OCI-M2 (cell line): Measurements from ENCODE around the gene STK39.

Source experiments
- DNase-seq: peaks from one replicate; lab custom pipeline; 2025; ENCODE audit not compliant: unreplicated experiment; lab: John Stamatoyannopoulos, UW

The STK39 gene

DNA sequence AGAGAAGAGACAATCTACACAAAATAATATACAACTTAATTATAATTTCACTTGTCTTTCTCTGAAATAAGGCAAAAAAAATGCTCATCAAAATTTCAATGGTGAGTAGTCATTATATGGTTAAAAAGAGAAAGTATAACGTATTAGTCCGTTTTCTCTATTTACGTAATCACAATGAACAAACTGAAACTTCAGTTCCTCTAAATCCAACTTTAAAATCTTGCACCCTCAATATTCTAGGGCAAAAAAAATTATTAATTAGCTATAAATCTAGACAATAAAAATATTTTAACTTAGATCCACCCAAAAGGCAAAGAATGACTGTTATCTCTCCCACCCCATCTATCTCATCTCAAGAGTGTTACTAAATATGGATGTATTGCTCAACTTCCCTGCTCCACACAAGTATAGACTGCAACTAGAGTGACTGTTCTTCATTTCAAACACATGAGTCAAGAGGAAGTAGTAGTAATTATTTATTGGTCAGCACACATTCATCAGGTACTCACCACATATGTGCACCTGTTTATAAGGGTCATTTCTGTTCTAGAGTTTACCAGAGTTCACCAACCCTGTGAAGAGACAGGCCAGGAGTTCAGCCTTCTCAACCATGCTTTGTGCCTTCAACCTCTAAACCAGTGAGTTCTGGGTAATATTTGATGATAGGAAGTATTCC is 36.4 kb downstream of the STK39 start:
- DNase-seq = no peak

DNA sequence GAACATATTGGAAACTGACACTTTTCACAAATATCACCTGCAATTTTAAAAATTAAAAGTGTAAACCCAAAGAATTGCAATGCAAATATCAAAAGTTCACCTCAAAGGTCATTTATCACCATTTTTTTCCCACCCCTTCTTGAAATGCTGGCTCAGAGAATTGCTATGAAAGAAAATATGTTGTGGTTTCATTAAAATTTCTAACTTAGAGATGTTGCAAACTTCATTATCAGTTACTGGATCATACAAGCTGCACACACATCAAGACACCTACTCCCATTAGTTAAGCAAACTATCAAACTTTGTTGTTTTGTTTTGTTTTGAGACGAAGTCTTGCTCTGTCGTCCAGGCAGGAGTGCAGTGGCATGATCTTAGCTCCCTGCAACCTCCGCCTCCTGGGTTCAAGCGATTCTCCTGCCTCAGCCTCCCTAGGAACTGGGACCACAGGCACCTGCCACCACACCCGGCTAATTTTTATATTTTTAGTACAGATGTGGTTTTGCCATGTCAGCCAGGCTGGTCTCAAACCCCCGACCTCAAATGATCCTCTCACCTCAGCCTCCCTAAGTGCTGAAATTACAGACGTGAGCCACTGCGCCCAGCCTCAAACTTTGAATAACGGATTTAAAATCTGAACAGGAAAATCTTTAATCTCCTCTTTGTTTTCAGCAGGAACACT is 37.0 kb downstream of the STK39 start:
- DNase-seq = no peak

DNA sequence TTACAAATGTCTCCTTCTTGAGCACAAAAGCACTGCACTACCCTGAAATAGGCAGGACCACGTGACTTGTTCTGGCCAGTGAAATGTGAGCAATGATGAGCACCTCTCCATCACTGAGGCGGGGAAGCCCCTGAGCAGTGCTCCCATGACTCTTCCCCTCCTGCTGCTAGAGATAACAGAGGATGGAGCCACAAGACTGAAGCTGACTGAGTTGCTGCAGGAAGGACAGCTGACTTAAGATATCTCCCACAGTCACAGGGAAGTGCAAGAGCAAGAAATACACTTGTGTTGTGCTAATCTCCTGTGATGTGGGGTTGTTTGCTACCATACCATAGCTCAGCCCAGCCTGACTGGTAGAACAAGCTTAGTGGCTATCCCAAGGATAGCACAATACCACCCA is 38.7 kb downstream of the STK39 start:
- DNase-seq = no peak

- DNase-seq = no peak
These were observed 39.5 kb downstream of the STK39 start for GRCh38 chr2:168207851-168208250.

- no peak for DNase-seq
These were observed 43.4 kb downstream of the STK39 start for GRCh38 chr2:168203762-168204693.

GRCh38 chr2:168201584-168202116 is 45.7 kb downstream of the STK39 start:
- no peak for DNase-seq

GRCh38 chr2:168200930-168201583 is 46.3 kb downstream of the STK39 start:
- no peak for DNase-seq

- no peak for DNase-seq
These were observed 48.8 kb downstream of the STK39 start for GRCh38 chr2:168198476-168199207.

DNA sequence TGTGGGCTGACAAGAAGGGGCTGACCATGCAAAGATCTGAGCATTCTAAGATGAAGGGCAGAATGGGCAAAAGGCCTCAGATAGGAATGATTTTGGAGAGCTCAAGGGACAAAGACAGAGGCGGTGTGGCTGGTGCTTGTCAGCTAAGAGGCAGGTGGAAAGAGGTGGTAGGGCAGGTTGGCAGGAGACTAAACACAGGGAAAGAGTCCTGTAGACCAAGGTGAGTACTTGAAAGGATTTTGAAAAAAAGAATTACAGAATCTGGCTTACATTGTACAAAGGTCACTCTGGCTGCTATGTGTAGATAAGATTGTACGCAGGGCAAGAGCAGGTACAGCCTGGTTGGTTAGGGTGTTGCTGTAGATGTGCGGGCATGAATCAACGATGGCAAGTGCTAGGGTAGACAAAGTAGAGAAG is 50.6 kb downstream of the STK39 start:
- no peak for DNase-seq

DNA sequence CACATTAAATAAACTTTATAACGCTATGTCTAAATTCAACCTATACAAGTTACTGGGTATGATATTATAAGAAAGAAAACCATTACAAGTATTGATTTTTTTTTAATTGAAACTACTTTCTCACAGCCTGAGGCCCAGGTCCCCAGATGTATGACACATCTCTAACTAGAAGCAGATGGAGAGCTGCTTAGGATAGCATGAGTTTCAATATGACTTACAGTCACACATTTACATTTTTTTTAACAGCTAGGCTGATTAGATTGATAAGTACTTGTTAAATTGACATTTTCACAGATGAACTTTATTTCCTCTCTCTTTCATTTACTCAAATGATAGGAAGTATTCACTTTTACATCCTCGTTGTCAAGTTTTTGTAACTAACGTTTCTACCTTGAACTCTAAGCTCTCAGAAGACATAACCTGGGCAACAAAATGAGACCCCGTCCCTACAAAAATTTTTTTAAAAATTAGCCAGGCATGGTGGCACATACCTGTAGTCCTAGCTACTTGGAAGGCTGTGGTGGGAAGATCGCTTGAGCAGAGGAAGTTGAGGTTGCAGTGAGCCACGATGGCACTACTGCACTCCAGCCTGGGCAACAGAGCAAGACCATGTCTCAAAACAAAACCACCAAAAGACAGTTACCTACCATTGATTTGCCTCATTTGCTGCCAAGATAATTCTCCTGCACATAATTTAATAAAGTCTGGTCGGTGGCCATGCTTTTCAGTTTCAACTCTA is 52.4 kb downstream of the STK39 start:
- DNase-seq = no peak

GRCh38 chr2:168192839-168193616 is 54.4 kb downstream of the STK39 start:
- DNase-seq = no peak

- DNase-seq = no peak
These were observed 55.2 kb downstream of the STK39 start for GRCh38 chr2:168191955-168192785.

GRCh38 chr2:168190590-168191336 is 56.6 kb downstream of the STK39 start:
- DNase-seq = no peak

GRCh38 chr2:168189835-168190569 is 57.4 kb downstream of the STK39 start:
- DNase-seq = no peak

- DNase-seq = no peak
These were observed 59.4 kb downstream of the STK39 start for GRCh38 chr2:168188002-168188401.

DNA sequence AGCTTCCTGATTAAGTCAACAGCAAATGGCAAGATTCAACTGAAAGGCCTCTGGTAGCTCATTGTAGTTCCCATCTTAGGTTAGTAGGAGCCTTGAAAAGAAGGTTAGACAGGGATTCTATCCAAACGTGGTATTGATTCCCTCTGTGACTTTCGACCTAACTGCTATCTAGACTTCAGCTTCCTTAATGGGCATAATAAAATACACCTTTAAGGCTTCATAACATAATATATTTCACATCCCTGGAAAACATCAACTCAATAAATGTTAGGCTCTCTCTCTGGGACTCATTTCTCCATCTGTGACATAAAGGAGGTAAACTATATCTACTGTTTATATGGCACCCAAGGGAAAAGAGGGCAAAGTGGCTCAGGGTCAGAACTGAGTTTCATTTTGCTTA is 60.9 kb downstream of the STK39 start:
- no peak for DNase-seq
